SK-N-SH treated with all-trans-retinoic acid at 6 μM for 48 hours (cell line): ENCODE data around the gene PLTP.
A peak's percentile ranks its signal among the peaks of the same experiment; 100 is the strongest.
"Not testable (repeated sequence)": the region's sequence is repeated elsewhere in the genome, so short reads cannot be mapped to it uniquely, and the experiment has no call there.

Source experiments
- ATAC-seq: fragments of 200-7000 bp; cut with Tn5 transposase; 3 replicates; pipeline ENCODE4 v1.9.1; 2020; ENCODE audit warnings: mild to moderate bottlenecking, moderate library complexity
- ARNTL ChIP-seq: fragments of 450-650 bp; formaldehyde crosslinking; IDR thresholded peaks from 2 replicates; pipeline ENCODE4 v1.5.0; 2020; ENCODE audit warnings: low read depth, mild to moderate bottlenecking, moderate library complexity, borderline replicate concordance
- CREB5 ChIP-seq: fragments of 250-450 bp; sonication (Bioruptor Pico); IDR thresholded peaks from 2 replicates; pipeline ENCODE4 v1.5.1; 2020; ENCODE audit warnings: low read depth, mild to moderate bottlenecking, moderate library complexity
- CSDC2 ChIP-seq: fragments of 250-450 bp; sonication (Bioruptor Pico); IDR thresholded peaks from 2 replicates; pipeline ENCODE4 v1.5.0; 2020; ENCODE audit warnings: mild to moderate bottlenecking, moderate library complexity
- CSRNP3 ChIP-seq: fragments of 250-450 bp; sonication (Bioruptor Pico); IDR thresholded peaks from 2 replicates; pipeline ENCODE4 v1.5.1; 2021; ENCODE audit warnings: mild to moderate bottlenecking, moderate library complexity
- ESRRG ChIP-seq: fragments of 250-450 bp; sonication (Bioruptor Pico); IDR thresholded peaks from 2 replicates; pipeline ENCODE4 v1.6.1; 2021; ENCODE audit warnings: mild to moderate bottlenecking
- ISL1 ChIP-seq: fragments of 250-450 bp; sonication (Bioruptor Pico); IDR thresholded peaks from 2 replicates; pipeline ENCODE4 v2.1.2; 2022; ENCODE audit warnings: mild to moderate bottlenecking, moderate library complexity
- OSR1 ChIP-seq: fragments of 250-450 bp; sonication (Bioruptor Pico); IDR thresholded peaks from 2 replicates; pipeline ENCODE4 v1.8.0; 2022; ENCODE audit warnings: moderate library complexity, mild to moderate bottlenecking, inconsistent platforms
- PATZ1 ChIP-seq: fragments of 250-450 bp; sonication (Bioruptor Pico); IDR thresholded peaks from 2 replicates; pipeline ENCODE4 v1.8.0; 2020; ENCODE audit warnings: mild to moderate bottlenecking, moderate library complexity, borderline replicate concordance
- POU6F1 ChIP-seq: fragments of 250-450 bp; sonication (Bioruptor Pico); IDR thresholded peaks from 2 replicates; pipeline ENCODE4 v1.8.0; 2021; ENCODE audit warnings: low read depth, mild to moderate bottlenecking, moderate library complexity, borderline replicate concordance
- PPARA ChIP-seq: fragments of 250-450 bp; sonication (Bioruptor Pico); IDR thresholded peaks from 2 replicates; pipeline ENCODE4 v1.5.0; 2020; ENCODE audit warnings: mild to moderate bottlenecking, borderline replicate concordance
- SNAI2 ChIP-seq: fragments of 250-450 bp; sonication (Bioruptor Pico); IDR thresholded peaks from 2 replicates; pipeline ENCODE4 v1.5.0; 2020; ENCODE audit warnings: mild to moderate bottlenecking, moderate library complexity
- TCF4 ChIP-seq: fragments of 250-450 bp; sonication (Bioruptor Pico); IDR thresholded peaks from 2 replicates; pipeline ENCODE4 v1.8.0; 2021; ENCODE audit warnings: mild to moderate bottlenecking, moderate library complexity, borderline replicate concordance
- TOX ChIP-seq: fragments of 250-450 bp; sonication (Bioruptor Pico); IDR thresholded peaks from 2 replicates; pipeline ENCODE4 v1.8.0; 2021; ENCODE audit warnings: mild to moderate bottlenecking, moderate library complexity, borderline replicate concordance
- TSHZ2 ChIP-seq: fragments of 250-450 bp; sonication (Bioruptor Pico); IDR thresholded peaks from 2 replicates; pipeline ENCODE4 v1.5.0; 2020; ENCODE audit warnings: mild to moderate bottlenecking, moderate library complexity
- ZC3H10 ChIP-seq: fragments of 250-450 bp; sonication (Bioruptor Pico); IDR thresholded peaks from 2 replicates; pipeline ENCODE4 v1.5.1; 2021; ENCODE audit warnings: mild to moderate bottlenecking, moderate library complexity
- ZFP3 ChIP-seq: fragments of 250-450 bp; sonication (Bioruptor Pico); IDR thresholded peaks from 2 replicates; pipeline ENCODE4 v1.5.0; 2020; ENCODE audit warnings: mild to moderate bottlenecking, moderate library complexity
- ZNF70 ChIP-seq: fragments of 450-650 bp; formaldehyde crosslinking; IDR thresholded peaks from 2 replicates; pipeline ENCODE4 v1.5.0; 2020; ENCODE audit warnings: mild to moderate bottlenecking, moderate library complexity
- ZNF8 ChIP-seq: fragments of 450-650 bp; formaldehyde crosslinking; IDR thresholded peaks from 2 replicates; pipeline ENCODE4 v1.5.0; 2020; ENCODE audit warnings: mild to moderate bottlenecking, moderate library complexity

PLTP gene

GRCh38 chr20:45933266-45934045 is 21.5 kb upstream of the PLTP start:
- ATAC-seq = peak; percentile 68
- TF ChIP-seq ARNTL (CRISPR knock-in tag) (0 out of 2 replicates have a peak, but pooled peaks have one; percentile 11), PPARA (0 out of 2 replicates have a peak, but pooled peaks have one; percentile 25), TSHZ2 (no peak), ZNF70 (CRISPR knock-in tag) (peak; percentile 87), ESRRG (no peak)
- TF ChIP-seq, all 23 proteins: peak for 3

- ATAC-seq = not testable (repeated sequence)
Measured at GRCh38 chr20:45931680-45932079, 19.7 kb upstream of the PLTP start.

- peak; percentile 12; the same call in 1 of the 3 replicates for ATAC-seq
- TF ChIP-seq ISL1 = no peak
- TF ChIP-seq ZFP3 = no peak
- TF ChIP-seq TCF4 (CRISPR knock-in tag) = no peak
- no peak for TF ChIP-seq SNAI2 (CRISPR knock-in tag)
- no peak for TF ChIP-seq OSR1
- no peak for TF ChIP-seq TOX (CRISPR knock-in tag)
- TF ChIP-seq PATZ1 (CRISPR knock-in tag) = no peak
Measured at GRCh38 chr20:45927071-45927878, 15.3 kb upstream of the PLTP start.

- no peak; the same call in 2 of the 3 replicates for ATAC-seq
- TF ChIP-seq ZC3H10 (CRISPR knock-in tag) (no peak), PATZ1 (CRISPR knock-in tag) (no peak), CSDC2 (CRISPR knock-in tag) (no peak), ZFP3 (no peak), ZNF8 (CRISPR knock-in tag) (no peak), POU6F1 (CRISPR knock-in tag) (no peak), CSRNP3 (CRISPR knock-in tag) (no peak), TSHZ2 (no peak), CREB5 (CRISPR knock-in tag) (no peak), TOX (CRISPR knock-in tag) (no peak)
Measured at GRCh38 chr20:45926731-45927070, 14.7 kb upstream of the PLTP start.
